Stimulated activated CD4-positive, alpha-beta T cell treated with anti-CD3 and anti-CD28 coated beads, Interleukin-15, amount 100 ng/mL, for 24 hours (primary cell): ENCODE measurements around the gene ADAR.
"Not testable (repeated sequence)": the region's sequence is repeated elsewhere in the genome, so short reads cannot be mapped to it uniquely, and the experiment has no call there.

Source experiments
- DNase-seq: peaks from one replicate; pipeline ENCODE4 v3.0.0-alpha.2; 2020

The ADAR gene, protein sequence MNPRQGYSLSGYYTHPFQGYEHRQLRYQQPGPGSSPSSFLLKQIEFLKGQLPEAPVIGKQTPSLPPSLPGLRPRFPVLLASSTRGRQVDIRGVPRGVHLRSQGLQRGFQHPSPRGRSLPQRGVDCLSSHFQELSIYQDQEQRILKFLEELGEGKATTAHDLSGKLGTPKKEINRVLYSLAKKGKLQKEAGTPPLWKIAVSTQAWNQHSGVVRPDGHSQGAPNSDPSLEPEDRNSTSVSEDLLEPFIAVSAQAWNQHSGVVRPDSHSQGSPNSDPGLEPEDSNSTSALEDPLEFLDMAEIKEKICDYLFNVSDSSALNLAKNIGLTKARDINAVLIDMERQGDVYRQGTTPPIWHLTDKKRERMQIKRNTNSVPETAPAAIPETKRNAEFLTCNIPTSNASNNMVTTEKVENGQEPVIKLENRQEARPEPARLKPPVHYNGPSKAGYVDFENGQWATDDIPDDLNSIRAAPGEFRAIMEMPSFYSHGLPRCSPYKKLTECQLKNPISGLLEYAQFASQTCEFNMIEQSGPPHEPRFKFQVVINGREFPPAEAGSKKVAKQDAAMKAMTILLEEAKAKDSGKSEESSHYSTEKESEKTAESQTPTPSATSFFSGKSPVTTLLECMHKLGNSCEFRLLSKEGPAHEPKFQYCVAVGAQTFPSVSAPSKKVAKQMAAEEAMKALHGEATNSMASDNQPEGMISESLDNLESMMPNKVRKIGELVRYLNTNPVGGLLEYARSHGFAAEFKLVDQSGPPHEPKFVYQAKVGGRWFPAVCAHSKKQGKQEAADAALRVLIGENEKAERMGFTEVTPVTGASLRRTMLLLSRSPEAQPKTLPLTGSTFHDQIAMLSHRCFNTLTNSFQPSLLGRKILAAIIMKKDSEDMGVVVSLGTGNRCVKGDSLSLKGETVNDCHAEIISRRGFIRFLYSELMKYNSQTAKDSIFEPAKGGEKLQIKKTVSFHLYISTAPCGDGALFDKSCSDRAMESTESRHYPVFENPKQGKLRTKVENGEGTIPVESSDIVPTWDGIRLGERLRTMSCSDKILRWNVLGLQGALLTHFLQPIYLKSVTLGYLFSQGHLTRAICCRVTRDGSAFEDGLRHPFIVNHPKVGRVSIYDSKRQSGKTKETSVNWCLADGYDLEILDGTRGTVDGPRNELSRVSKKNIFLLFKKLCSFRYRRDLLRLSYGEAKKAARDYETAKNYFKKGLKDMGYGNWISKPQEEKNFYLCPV

DNA sequence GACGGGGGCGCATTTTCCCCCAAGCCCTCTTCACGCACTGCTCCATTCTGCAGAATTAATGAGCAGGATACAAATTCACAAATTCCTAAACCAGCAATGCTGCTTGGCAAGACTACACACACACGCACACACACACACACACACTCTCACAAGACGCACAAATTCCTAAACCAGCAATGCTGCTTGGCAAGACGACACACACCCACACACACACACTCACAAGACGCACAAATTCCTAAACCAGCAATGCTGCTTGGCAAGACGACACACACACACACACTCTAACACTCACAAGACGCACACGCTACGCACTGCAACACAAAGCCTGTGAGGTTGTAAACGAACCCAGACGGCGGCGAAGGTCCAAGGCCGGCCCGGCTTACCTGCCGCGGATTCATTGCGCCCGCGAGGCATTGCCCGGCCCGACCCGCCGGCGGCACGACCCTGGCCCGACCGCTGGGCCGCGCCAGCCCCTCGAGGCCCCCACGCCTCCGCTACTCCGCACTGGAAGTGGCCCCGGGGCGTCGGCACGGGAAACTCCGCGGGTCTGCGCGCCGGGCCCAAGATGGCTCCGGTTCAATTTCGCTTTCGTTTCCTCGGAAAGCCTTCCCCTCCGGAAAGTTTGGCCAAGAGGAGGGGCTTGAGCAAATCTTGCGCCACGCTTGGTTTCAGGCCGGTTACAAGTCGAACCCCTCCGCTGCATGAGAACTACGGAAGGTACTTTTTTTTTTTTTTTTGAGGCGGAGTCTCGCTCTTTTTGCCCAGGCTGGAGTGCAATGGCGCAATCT, at the start of gene ADAR:
ADAR (minus strand) TSS at position 578 of the 788 bp plus-strand sequence; CDS start at position 398, 180 bp downstream.
- DNase-seq, result peak; percentile 93

DNA sequence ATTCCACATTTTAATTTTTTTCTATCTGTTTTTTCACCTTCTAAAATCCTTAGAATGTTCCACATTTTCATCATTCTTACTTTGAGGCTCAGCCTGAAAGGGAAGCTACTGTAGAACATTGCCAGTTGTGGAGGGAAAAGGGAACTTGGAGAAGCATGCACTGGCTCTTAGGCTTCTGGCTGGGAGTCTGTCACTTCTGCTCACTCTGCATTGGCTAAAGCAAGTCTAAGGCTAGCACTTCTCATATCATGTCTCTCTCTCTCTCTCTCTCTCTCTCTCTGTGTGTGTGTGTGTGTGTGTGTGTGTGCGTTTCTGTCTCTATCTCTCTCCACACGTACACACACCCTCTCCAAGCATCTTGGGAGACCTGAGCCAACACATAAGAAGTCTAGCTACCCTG, 49.6 kb upstream of the ADAR start:
- no peak for DNase-seq

DNA sequence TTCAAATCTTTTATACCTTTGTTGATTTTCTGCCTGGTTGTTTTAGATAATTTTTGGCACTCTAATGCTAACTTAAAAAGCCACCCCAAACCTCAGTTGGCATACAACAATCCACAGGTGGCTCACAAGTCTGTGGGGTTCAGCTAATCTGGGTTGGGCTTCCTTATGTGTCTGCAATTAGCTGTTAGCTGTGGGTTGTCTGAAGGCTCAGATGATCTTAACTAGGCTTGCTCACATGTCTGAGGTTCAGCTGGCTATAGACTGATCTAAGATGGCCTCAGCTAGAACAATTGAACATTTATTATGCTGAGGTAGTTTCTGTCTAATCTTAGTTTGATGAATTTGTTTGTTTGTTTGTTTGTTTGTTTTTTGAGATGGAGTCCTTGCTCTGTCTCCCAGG, 44.9 kb upstream of the ADAR start:
- DNase-seq, result no peak

DNA sequence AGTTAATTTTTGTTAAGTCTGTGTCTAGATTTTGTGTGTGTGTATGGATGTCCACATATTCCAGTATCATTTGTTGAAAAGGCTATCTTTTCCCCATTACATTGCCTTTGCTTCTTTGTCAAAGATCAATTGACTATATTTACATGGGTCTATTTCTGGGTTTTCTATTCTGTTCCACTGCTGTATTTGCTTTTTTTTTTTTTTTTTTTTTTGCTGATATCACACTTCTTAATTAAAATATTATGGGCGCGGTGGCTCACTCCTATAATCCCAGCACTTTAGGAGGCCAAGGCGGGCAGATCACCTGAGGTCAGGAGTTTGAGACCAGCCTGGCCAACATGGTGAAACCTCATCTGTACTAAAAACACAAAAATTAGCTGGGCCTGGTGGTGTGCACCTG, 36.7 kb upstream of the ADAR start:
- not testable (repeated sequence) for DNase-seq

DNA sequence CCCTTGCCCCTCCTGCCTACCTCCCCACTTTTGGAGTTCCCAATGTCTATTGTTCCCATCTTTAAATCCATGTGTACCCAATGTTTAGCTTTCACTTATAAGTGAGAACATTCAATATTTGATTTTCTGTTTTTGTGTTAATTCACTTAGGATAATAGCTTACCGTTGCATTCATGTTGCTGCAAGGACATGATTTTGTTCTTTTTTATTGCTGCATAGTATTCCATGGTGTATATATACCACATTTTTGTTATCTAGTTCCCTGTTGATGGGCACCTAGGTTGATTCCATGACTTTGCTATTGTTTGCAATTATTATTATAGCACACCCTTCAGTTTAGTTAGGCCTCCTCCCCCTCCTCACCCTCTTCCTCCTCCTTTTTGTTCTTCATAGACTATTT, 33.5 kb upstream of the ADAR start:
- DNase-seq, result no peak

DNA sequence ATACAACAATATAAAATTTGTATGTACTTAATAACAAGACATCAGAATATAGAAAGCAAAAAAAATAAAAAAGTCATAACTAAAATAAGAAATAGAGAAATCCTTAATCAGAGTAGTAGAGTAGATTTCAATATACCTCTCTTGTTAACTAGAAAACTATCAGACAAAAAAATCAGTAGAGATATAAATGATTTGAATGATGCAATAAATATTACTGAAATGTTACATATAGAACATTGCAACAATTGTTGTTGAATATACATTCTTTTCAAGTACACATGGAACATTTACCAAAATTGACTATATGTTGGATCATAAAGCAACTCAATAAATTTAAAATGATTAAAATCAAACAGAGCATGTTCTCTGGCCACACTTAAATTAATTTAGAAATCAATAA, 31.9 kb upstream of the ADAR start:
- no peak for DNase-seq

DNA sequence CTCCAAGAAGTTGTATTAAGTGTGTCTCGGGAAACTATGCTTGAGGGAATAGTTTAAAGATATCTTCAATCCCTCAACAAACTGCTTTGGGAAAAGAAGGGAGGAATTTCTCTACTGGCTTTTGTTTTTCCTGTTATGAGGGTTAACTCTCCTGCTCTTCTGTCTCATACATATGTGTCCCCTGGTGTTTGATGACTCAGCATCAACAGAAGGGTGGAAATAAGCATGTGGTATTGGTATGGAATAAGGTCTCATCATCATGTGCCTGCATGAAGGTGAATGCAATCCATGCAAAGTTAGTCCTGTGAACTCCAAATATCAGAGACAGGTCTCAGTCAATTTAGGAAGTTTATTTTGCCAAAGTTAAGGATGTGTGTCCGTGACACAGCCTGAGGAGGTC, 27.2 kb upstream of the ADAR start:
- DNase-seq, result no peak

DNA sequence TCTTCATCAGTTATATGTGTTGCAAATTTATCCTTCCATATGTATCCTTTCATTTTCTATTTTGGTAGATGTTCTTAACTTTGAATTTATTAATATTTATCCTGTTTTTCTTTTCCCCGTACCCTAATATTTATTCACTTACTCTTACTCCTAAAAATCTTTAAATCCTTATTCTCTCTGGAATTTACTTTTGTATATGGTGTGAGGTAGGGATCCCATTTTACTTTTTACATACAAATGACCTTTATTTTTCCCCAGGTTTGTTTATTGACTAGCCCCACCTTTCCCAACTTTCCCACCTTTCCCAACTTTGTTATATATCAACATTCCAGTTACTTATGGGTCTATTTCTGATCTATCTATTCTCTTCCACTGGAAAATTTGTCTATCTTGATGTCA, 21.7 kb upstream of the ADAR start:
- DNase-seq, result no peak

DNA sequence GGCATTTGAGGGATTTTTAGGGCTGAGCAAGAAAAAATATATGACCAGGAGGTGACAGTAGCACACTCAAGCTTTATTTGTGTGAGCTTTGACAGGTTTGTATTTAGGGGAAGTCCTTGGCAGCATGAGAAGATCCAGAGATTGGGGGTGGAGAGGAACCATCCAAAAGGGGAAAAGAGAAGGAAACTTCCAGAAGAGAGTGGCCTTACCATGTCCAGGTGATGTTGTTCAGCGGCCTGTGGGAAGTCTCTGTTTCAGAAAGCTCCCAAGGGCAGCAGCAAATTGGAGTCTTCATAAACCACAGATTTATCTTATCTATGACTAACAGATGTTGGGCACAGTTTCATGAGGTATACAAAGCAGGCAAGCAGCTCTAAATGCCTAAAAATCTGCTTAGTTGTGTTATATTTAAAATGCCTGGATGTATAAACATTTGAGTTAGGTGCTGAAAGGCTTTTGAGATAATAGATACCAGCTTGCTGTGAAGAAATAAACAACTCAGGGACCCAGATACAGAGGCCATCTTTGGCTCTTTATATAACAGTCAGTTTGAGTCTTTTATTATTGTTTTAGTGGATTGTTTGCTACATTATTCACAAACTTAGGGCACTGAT, 21.2 kb upstream of the ADAR start:
- no peak for DNase-seq

DNA sequence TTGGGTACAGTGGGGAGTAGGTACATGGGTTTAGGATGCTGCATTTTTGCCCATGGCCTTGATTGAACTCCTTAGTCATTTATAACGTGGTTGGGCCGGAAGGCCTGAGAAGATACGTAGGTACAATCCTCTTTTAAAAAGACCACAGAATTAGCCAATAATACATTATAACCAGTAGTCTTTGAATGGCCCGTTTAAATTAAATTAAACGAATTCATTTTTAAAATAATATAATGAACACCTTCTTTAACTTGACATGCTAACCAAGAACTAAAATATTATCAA, 20.1 kb upstream of the ADAR start:
- DNase-seq, result no peak

DNA sequence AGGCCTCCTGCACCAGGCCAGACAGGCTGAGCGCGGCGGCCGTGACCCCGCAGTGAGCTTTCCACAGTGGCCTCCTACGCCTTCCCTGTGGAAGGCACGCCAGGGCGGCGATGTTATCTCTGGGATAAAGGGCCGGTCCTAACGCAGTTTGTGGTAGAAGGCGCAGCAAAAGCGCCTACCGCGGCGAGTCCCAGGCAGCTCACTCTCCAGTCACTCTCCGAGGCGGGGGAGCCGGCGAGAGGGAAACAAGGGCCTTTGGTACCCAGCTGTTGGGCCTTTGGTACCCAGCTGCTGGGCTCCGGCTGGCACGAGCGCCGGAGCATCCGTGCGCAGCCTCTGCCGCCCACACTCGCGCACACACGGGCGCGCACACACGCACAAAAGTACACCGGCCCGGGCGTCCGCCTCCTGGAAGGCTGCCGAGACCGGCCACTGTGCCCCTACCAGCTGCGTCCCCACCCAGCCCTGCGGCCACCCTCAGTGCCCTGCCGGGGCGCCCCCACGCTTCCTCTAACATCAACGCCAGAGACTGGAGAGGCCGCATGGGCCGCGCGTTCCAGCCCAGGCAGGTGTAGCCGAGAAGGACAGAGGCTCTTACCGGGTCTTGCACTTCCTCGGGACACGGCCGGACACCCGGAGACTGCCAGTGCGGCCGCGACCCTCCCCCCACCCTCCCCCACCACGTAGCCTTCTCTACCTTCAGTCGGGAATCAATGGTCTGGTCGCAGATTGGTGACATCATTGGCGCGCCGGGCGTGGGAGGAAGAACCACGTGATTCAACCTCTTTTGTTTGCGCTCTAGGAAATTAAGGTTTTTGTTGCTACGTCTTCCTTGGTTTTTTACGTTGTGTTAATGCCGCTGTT, 19.5 kb upstream of the ADAR start:
- DNase-seq, result peak; percentile 94

DNA sequence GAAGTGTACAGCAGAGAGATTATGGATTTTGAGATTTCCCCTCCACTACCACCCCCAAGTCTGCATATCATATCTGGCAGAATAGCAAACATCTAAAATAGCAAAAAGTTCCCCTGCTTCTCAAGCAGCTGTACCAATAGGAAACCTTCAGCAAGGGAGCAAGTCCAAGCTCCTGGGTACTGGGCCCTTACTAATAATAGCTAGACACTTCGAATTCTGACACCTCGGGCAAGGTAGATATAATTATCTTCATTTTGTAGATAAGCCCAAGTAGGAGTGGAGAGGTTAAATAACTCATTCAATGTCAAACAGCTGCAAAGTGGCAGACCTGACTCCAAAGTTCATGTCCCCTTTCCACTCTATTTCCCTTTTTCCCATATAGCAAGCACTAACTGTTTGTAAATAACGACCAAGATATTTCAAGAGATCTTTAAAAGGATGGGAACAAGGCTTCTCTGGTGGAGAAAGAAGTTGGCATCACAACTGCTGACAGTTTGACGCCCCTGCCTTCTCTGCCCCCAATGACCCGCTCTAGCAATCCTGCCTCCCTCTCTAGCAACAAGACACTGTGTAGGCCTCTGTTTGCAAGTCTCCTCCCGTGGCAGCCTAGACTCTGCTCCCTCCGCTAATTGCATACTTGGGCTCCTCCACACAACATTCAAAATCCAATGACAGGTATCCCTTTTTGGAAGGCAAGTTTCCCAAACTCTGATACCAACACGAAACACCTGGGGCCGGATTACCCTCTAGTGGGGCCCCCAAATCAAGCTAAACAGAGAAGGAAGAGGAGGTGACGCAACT, 18.7 kb upstream of the ADAR start:
- peak; percentile 18 for DNase-seq

DNA sequence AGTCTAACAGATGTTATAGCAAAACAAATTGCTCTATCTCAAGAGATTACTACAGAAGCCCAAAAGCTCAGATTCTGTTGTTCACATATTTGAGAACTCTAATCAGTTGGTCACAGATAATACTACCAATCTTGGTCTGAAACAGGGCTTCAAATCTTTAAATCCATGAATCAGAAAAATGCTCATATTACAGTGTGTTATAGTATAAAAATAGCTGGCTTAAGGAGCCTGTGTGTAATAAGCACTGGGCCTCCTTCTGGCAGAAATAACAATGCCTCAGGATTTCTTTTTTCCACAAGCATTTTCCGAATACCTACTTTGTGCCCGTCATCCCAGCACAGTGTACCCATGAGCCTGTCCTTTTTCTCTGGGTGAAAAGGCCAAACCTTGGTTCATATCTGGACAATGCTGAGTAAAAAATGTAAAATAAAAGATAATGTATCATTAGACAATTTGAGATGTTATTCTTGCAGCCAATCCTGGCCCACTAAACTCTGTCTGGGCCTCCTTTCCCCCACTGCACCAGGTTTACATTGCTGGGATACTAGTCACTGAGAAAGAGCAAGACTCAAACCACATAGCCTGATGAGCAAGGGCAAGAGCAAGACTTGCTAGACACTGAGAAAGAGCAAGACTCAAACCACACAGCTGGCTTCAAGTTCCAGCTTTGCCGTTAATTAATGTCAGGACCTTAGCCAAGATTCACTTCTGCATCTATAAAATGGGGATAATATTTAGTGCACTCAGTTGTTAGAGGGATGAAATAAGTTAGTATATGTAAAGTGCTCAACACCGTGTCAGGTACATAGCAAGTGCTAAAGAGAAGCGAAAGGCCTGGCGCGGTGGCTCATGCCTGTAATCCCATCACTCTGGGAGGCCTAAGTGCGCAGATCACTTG, 17.0 kb upstream of the ADAR start:
- no peak for DNase-seq

DNA sequence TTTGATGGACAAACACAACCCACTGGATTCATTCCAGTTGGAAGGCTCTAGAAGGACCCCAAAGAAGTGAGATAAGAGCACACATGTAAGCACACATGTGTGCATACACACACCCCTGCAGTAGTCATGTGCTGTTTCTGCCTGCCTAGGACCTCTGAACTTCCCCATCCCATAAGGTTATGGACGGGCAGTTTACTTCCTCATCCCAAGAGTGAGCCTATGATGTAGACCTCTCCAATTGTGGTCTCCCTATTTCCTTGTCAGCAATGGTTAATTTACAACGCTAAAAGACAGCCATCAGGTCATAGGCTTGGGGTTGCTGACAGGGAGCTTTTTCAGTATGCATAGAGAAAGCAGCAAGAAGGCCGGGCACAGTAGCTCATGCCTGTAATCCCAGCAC, 15.4 kb upstream of the ADAR start:
- DNase-seq, result no peak

DNA sequence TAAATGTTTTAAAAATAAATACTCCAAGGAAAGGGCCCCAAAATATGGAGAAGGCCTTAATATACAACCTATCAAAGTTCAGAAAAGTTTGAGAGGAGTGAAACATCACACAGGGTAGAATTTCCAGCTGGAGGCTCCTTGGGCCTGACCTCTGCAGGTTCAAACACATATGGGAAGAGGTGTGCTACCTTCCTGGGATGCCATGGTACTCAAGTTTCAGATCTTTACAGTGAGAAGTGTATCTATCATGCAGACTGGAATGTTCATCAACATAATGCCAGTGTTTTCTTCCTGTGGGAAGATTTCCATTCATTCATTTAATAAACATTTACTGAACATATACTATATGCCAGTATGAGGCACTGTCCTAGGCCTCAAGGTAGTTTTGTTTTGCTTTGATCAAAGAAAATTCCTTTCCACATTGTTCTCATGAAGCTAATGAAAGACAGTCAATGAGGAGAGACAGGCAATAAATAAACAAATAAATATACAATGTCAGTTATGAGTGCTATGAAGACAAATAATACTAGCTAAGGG, 14.6 kb upstream of the ADAR start:
- DNase-seq, result no peak

DNA sequence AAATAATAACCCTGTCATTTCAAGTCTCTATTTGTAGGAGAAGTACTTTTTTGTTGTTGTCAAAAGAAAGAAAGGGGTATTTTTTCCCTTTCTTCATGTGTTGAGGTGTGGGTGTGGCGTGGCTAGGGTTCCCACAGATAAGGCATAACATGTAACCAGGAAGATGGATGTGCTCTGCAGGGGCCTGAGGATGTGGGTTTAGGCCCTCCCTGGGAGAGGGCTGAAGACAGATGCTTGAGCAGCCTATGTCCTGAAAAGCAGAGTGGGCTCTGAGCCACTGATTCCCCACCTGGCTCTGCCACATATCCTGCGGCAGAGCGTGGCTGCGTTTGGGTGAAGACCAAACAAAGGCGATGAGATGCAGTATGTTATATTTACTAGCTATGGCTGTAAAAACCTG, 13.9 kb upstream of the ADAR start:
- DNase-seq, result no peak

DNA sequence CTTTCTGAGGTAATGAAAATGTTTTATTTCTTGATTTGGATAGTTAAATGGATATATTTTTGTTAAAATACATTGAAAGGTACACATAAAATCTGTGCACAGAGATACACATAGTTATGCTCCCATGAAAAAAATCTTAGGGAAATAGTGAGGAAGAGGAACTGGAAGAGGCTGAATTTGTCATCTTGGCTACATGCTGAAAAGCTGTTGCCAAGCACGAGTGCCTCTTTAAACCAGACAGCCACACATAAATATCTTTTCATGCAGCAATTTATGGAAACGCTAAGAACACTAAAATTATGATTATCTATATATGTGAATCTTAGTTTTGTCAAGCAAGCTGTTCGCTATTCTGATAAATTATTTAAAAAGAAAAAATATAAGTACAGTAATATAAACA, 12.8 kb upstream of the ADAR start:
- DNase-seq, result no peak

DNA sequence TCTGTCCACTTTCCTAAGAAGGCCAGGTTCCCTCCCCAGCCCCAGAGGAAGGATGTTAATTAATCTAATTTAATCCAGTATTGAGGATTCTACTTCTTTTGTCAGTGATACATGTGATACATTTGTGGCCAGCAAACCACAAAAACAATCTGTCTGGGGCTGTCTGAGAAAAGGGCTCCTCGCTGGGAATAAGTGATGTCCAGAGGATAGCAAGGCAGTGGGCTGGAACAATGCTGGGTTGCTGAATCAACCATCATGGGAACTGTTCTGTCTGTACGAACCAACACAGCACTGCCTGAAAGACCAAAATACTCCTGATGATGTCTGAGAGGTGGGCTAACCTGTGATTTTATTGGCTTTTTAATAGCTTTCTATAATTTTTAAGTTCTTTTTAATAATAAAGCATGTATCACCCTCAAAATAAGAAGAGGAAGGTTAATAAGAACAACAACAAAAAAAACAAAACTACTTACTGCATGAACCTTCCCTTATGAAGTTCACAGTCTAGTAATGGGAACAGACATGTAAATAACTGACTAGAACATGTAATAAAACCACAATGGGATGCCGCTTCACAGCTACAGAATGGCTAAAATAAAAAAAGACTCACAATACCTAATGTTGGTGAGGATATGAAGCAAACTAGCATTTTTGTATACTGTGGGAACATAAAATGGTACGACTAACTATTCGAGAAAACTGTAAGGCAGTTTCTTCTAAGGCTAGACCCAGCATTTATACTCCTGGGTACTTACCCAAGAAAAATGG, 11.4 kb upstream of the ADAR start:
- no peak for DNase-seq
